A549 treated with ZK216348 at 1 μM for 4 hours (cell line): ENCODE data around the gene C1R. TPM values are rescaled to one million over a fixed set of nuclear protein-coding genes. Genes with fewer than 3 reads are reported as not detected.

Source experiments
- total RNA-seq: library from RNA; stranded (reverse); fragments of 200-300 nt; extraction: Qiagen RNA extraction; gene quantifications from 5 replicates; pipeline ENCODE4 v1.2.3, GENCODE V29; 2022; ENCODE audit warnings: low read depth

The C1R gene
- total RNA-seq, result 26.6 to 41.9 TPM (median 28.4 TPM) in 5 replicates

DNA sequence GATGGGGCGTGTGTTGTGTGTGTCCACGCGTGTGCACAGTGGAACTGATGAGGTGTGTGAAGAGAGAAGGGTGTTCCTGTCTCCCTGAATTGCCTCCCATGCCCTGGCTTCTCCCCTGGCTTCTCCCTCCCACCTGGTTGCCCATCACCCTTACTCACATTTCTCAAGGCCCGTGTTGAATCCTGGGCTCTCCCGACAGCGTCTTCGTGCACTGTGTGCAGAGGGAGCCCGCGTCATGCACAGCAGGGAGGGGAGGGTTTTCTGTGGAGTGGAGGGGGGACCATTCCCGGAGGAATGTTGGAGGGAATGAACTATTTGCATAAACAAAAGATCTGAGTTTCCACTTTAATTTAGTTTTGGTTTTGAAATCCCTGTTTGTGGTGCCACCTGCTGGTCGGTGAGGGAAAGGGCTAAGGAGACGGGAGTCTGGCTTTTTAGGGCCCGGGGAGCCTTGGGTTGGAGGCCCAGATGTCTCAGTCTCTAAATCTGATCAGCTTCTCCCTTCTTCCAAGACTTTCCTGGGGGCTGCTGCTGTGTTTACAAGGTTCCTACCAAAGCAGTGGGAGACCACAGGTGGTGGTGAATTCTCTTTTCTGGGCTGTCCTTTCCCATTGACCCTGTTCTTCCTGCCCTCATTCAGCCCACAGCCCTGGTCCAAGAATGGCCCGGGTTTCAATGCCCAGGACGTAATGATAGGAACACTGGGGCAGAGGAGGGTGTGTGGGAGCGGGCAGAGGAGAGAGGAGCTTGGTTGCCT is at the start of gene C1R:
C1R (minus strand) TSS at position 217 of the 757 bp plus-strand sequence; CDS start at position 160, 57 bp downstream.

GRCh38 chr12:7129872-7130691 is 37.8 kb upstream of the C1R start, which contains the start of gene CLSTN3:
TSS of gene CLSTN3 (plus strand) at chr12:7130371. CDS start at chr12:7130649, 278 bp downstream.

GRCh38 chr12:7128681-7129286 is 36.5 kb upstream of the C1R start, which contains the start of gene RBP5:
TSS of gene RBP5 (minus strand) at chr12:7128889. CDS start at chr12:7128775, 114 bp downstream.

DNA sequence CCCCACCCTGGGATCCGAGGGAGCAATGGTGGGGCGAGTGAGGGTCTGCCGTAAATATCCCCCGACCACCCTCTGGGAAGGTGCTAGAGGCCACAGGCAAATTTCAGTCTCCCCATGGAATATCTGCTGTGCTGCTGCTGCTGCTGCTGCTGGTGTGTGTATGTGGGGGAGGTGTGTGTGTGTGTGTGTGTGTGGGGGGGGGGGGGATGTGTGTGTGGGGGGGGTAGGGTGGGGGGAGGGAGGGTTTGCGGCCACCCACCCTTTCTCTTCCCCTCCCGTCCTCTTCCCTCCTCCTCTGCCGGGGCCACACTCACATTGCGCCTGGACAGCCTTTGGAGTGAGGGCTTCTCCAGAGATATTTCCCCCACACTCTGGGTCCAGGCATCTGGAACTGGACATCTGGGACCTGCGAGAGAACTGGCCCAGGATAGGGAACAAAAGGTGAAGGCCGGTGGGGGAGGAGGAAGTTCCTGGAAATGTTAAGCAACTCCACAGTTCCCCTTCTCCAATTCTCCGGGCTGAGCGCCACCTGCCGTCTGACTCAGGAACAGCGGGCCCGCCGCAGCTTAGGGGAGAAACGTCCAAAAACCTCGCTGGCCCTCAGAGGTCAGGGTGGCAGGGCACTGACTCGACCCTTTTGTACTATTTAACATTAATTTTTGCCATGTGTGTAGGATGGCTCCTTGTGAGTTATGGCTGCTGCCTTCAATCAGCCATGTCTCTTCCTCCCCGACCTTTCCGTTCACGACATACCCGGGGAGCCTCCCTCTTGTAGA is 16.7 kb upstream of the C1R start, which contains the start of gene C1RL:
C1RL (minus strand) TSS at position 419 of the 776 bp plus-strand sequence; CDS start at position 385, 34 bp downstream.

GRCh38 chr12:7060353-7060954 is 31.8 kb downstream of the C1R start, which contains the start of gene C1S:
TSS of gene C1S (plus strand) at chr12:7060718. CDS start at chr12:7061913, 1,195 bp downstream.

Other genes starting within 250 kb of the C1R start
- gene CDCA3, start 241.2 kb downstream of the C1R start, total RNA-seq, result 68.4 to 85.8 TPM (median 72.7 TPM) in 5 replicates
- gene USP5, start 240.3 kb downstream of the C1R start, total RNA-seq, result 76.4 to 97.4 TPM (median 80.0 TPM) in 5 replicates
- gene TPI1, start 224.9 kb downstream of the C1R start, total RNA-seq, result 1,281 to 1,662 TPM (median 1,628 TPM) in 5 replicates
- gene SPSB2, start 219.1 kb downstream of the C1R start, total RNA-seq, result 19.2 to 36.2 TPM (median 30.5 TPM) in 5 replicates
- 15.7 to 21.7 TPM (median 17.3 TPM) in 5 replicates for gene LRRC23, start 187.6 kb downstream of the C1R start, total RNA-seq
- 32.7 to 43.8 TPM (median 41.2 TPM) in 5 replicates for gene ENO2, start 177.9 kb downstream of the C1R start, total RNA-seq
- 36.6 to 87.8 TPM (median 83.1 TPM) in 5 replicates for gene ATN1, start 164.5 kb downstream of the C1R start, total RNA-seq
- not detected in 5 replicates for gene RNU7-1, start 148.6 kb downstream of the C1R start, total RNA-seq
- gene C12orf57, start 148.4 kb downstream of the C1R start, total RNA-seq, result 240 to 311 TPM (median 303 TPM) in 5 replicates
- 6.2 to 12.8 TPM (median 11.9 TPM) in 5 replicates for gene PTPN6, start 141.1 kb downstream of the C1R start, total RNA-seq
- gene PHB2, start 121.8 kb downstream of the C1R start, total RNA-seq, result 278 to 353 TPM (median 328 TPM) in 5 replicates
- gene EMG1, start 121.5 kb downstream of the C1R start, total RNA-seq, result 55.9 to 81.9 TPM (median 61.3 TPM) in 5 replicates
- gene LPCAT3, start 74.0 kb downstream of the C1R start, total RNA-seq, result 26.6 to 31.1 TPM (median 27.6 TPM) in 5 replicates
- gene C1S, start 31.7 kb downstream of the C1R start, total RNA-seq, result 38.6 to 58.9 TPM (median 42.6 TPM) in 5 replicates
- gene C1RL, start 16.8 kb upstream of the C1R start, total RNA-seq, result 7.9 to 15.6 TPM (median 10.6 TPM) in 5 replicates
- gene RBP5, start 36.4 kb upstream of the C1R start, total RNA-seq, result not detected in 5 replicates
- gene CLSTN3, start 37.9 kb upstream of the C1R start, total RNA-seq, result 11.0 to 19.0 TPM (median 16.0 TPM) in 5 replicates
- 22.0 to 33.0 TPM (median 30.7 TPM) in 5 replicates for gene PEX5, start 97.2 kb upstream of the C1R start, total RNA-seq
- not detected in 5 replicates for gene ACSM4, start 211.6 kb upstream of the C1R start, total RNA-seq